ENCODE data around the gene RTKN. TPM values are rescaled to one million over a fixed set of nuclear protein-coding genes. Genes with fewer than 3 reads are reported as not detected.
A peak's percentile ranks its signal among the peaks of the same experiment; 100 is the strongest.

RTKN gene
- total and polyA plus RNA-seq, 9 of the 15 experiments (the other 6 are each of a cell fraction or from before 2014, with no cell fraction given): 0.14 to 6.9 (median 3.6) TPM

DNA sequence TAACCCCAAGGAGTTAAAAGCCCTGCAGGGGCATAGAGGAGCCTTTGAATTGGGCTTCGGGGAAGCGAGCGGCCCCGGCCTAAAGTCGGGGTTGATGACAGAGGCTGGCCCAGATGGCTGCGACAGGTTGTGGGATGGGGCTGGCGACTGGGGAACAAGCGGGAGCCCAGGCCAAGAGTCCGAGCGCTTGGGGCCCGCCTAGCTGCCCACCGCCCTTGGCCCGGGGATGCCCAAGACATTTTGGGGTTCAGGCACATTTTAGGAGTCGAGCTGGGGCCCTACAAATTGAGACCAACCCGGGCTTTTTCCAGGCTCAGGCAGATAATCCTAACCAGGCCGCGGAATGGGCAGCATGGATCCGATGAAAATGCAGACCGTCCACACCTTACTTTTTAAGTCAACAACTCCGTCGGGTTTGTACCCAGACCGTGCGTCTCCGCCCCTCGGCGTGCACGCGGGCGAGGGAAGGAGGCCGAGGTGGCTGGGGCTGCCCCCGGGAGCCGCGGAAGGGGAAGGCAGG lies 507 bp downstream of the RTKN start:
- H3K27ac ChIP-seq (ENCODE audit: extremely low read depth, low read depth, low read length): peak overlapping the region; percentile 71; the same call in 2 of the 3 replicates
- DNase-seq (ENCODE audit: extremely low read depth in 1 of 4, low spot score in 3 of 4): no peak

More for the DNA sequence above, 507 bp downstream of the RTKN start:
- in situ Hi-C loops (cut with MboI) (no loop called here), intact Hi-C loops (cut with micrococcal nuclease) (no loop called here)
- CTCF ChIA-PET (ENCODE audit: low intra/inter-chr PET ratio): no interaction called here
- WGBS (ENCODE audit: insufficient coverage, low coverage, missing lambda C conversion rate): 94% methylated on average over 15 of the region's 33 CpGs
- no peaks in the 10 kb centered on the region for H3K36me3 ChIP-seq (ENCODE audit: control insufficient read depth, insufficient read depth, low read length)
- no peaks in the 10 kb centered on the region for H3K9me3 ChIP-seq (replicated peaks; ENCODE audit: control insufficient read depth, insufficient read depth, low read depth, low read length)
- TF ChIP-seq BRF1 (IDR thresholded peaks at IDR 0.05; ENCODE audit: borderline replicate concordance, extremely low read depth, insufficient read length) (no peak), ZFP30 (CRISPR knock-in tag; IDR thresholded peaks at IDR 0.05; ENCODE audit: borderline replicate concordance) (no peak), U2AF2 (optimal IDR thresholded peaks at IDR 0.05; ENCODE audit: low read depth, low read length) (no peak), ZNF445 (CRISPR knock-in tag; IDR thresholded peaks at IDR 0.05; ENCODE audit: low read depth) (no peak), MXI1 (IDR thresholded peaks at IDR 0.05; ENCODE audit: low read depth, low read length) (no peak), E4F1 (CRISPR knock-in tag; IDR thresholded peaks at IDR 0.05; ENCODE audit: borderline replicate concordance) (no peak), BRD4 (IDR thresholded peaks at IDR 0.05) (no peak)
- TF ChIP-seq, protein P1, sequence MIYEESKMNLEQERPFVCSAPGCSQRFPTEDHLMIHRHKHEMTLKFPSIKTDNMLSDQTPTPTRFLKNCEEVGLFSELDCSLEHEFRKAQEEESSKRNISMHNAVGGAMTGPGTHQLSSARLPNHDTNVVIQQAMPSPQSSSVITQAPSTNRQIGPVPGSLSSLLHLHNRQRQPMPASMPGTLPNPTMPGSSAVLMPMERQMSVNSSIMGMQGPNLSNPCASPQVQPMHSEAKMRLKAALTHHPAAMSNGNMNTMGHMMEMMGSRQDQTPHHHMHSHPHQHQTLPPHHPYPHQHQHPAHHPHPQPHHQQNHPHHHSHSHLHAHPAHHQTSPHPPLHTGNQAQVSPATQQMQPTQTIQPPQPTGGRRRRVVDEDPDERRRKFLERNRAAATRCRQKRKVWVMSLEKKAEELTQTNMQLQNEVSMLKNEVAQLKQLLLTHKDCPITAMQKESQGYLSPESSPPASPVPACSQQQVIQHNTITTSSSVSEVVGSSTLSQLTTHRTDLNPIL (CRISPR knock-in tag; IDR thresholded peaks at IDR 0.05): no peak
- no peaks in the 10 kb centered on the region for H3K9me1 ChIP-seq (ENCODE audit: control insufficient read depth, insufficient read depth, low read length)
- H2AFZ ChIP-seq (ENCODE audit: low read depth, low read length): peak overlapping the region; percentile 98
- H3K27me3 ChIP-seq (ENCODE audit: control insufficient read depth in 2 of 2, insufficient read depth in 2 of 2, low read length in 2 of 2): no peaks in the 10 kb centered on the region
- peak overlapping the region in 1 of 2 experiments; percentile 65; a peak in 2 of 4 replicates for H3K9ac ChIP-seq (ENCODE audit: insufficient read depth in 1 of 2, low read depth in 2 of 2, low read length in 2 of 2)
- no TSS peak for BruUV-seq (replicated peaks)
- POLR2A ChIA-PET: interaction anchor here (0.6 to 1.6 kb wide), 3 partner anchors 13 to 143 kb away, joined by 3 to 7 read pairs (median 5); no protein-coding TSS in a partner anchor
- no peak for FAIRE-seq
- H3K4me1 ChIP-seq (replicated peaks in 1 of 2; ENCODE audit: control insufficient read depth in 2 of 2, insufficient read depth in 2 of 2, low read length in 2 of 2): peaks cover 22 to 41% of the 10 kb centered on the region in 2 experiments; a peak in 4 of 5 replicates
- H3K79me2 ChIP-seq (ENCODE audit: control insufficient read depth, insufficient read depth, low read length): no peaks in the 10 kb centered on the region
- no peak overlapping the region for H3K4me2 ChIP-seq (ENCODE audit: insufficient read depth, low read length)
- no peak for ATAC-seq
- H3K4me3 ChIP-seq: no peak overlapping the region
- H4K20me1 ChIP-seq (replicated peaks; ENCODE audit: control insufficient read depth, insufficient read depth, low read length): no peaks in the 10 kb centered on the region

Measured in K562 (cell line).